Embryonic facial prominence (tissue), 1 donor: ENCODE measurements around the gene LDB2.
"Not testable (repeated sequence)": the region's sequence is repeated elsewhere in the genome, so short reads cannot be mapped to it uniquely, and the experiment has no call there.

Source experiments
- DNase-seq: peaks from one replicate; pipeline ENCODE4 v3.0.0-alpha.2; 2016; ENCODE audit errors: extremely low spot score

Gene LDB2

DNA sequence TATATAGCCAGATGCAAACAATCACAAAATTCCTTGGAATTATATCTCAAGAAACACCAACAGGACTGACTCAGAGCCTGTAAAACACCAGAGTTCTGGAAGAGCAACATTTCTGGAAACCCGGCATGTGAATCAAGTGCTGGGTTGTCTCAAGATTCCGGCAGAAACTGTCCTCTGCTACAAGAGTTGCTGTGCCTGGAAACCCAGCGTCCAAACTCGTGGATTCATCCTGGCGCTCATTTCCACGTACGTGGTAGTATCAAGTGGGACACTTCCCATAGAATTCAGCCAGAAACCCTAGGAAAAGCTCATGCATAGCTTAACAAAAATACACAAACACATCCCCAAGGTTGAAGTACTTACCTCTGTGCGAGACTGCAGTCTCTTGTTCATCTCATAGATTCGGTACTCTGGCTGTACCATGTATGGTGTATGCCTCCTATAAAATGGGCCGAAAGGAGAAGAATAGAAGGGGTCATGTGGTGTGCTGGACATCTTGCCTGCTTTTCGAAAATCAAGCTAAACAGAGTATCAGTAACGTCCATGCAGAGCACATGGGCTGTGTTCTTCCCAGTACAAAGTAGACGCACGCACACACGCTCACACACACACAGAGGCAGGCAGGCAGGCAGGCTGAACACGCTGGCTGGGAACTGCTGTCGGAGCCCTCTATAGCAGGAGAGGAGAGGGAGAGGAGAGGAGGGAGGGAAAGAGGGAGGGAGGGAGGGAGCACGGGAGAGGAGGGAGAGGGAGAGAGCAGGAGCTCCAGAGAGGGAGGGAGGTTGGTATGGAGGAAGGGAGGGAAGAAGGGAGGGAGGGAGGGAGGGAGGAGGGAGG lies at the start of gene LDB2:
Gene LDB2, minus strand, starts transcription at position 655 of the 837 bp plus-strand sequence.
- DNase-seq = peak; percentile 72

DNA sequence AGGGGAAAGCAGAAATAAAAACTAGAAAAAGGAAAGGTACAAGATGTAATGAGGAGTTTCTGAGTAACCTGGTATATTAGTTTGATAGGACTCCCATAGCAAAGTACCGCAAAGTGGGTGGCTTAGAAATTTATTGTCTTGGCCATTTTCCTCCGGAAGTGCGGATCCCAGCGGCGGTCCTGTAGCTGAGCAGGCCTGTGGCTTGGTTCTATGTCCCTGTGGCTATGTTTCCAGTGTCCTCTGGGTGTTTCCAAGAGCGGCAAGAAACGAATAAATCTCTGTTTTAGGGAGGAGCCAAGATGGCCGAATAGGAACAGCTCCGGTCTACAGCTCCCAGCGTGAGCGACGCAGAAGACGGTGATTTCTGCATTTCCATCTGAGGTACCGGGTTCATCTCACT lies 44.0 kb upstream of the LDB2 start:
- no peak for DNase-seq

DNA sequence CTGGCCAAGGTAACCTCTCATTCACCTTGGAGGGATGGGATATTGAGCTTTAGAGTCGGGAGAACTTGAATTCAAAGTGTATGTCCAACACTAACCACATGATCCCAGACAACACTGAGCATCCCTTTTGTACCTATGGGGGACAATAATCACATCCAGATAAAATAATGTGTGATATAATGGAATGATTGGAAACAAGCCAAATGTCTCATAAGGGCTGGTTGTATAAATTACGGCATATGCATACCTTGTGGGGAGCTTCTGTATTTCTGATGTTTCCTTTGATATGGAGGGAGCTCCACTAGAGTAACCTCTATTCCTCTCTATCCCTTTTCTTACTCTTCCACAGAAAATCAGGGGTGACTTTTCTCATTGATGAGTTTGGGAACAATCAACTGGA lies 40.7 kb upstream of the LDB2 start:
- DNase-seq = no peak

DNA sequence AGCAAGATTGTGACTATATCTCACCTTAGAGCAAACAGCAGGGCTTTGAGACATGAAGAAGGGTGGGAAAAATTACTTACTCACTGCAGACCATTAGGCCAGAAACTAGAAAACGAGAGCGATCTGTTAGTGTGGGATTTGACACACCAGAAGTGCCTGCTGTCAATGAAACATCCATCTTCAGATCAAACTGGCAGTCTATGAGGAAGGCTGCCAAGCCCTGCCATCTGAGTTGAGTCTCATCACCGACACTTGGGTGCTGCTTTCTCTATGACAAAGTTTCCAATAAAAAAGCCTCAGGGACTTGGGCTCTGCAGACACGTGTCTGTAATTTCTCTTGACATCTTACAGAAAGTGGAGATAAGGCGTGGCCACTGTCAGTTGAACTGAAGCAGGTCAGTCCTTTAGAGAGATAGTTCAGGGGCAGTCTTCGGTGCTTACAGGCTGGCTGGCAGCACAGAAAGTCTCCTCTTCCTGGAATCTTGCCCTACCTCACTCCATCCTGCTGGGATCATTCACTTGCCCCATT lies 40.1 kb upstream of the LDB2 start:
- DNase-seq = no peak

DNA sequence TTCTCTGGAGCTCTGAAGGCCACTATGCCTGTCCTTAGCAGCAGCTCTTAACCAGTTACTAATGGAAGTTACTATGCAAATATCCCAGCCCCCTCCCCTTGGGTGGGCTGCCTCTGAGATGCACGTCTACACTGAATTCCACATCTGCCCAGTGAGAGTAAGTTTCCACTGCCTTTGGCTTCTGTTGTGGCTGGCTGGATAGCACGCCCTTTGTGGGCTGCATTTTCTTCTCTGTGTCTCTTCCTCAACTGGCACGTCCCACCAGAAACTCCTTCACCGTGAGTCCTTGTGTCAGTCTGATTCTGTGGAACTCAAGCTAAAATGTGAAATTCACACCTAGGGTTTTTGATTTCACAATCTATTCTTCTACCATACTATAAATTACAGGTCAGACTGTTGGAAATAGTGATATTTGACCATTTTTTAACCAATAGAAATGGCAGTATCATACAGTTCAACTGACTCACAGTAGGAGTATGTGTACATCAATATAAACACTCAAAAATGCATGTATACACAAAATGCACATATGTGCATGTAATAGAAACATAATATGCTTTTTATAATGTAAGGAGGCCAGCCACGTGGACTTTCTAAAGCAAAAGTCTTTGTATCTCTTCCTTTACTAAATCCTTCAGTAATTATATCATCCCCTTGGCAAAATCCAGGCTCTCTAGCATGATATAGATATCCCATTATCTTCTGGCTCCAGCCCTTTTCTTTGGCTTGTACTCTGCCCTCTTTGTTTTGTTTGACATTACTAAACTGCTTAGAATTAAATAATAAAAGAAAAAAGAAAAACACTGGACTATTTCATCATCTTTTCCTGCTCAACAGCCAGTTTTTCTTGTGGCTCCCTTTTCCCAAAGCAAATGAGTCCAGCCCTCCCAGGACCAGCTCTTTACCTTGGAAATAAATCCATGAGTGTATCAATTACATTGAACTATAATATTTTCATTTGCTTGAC lies 33.2 kb upstream of the LDB2 start:
- DNase-seq = no peak

DNA sequence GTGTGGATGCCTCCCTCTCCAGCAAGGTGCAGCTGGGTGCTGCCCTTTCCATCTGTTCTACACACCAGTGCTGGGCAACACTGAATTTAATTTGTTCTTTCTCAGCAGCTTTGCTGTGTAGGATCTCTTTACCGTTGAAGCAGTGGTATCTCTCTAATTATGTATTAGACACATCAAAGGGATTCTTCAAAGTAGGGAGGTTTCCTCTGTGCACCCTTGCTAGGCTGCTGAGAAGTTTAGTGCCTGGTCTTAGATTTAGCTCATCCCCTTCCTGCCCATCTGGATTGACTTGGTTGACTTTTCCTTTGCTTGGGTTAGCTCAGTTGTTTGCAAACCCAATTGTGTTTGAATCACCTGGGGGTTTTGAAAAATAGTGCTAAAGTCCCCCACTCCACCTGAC lies 27.8 kb upstream of the LDB2 start:
- no peak for DNase-seq

DNA sequence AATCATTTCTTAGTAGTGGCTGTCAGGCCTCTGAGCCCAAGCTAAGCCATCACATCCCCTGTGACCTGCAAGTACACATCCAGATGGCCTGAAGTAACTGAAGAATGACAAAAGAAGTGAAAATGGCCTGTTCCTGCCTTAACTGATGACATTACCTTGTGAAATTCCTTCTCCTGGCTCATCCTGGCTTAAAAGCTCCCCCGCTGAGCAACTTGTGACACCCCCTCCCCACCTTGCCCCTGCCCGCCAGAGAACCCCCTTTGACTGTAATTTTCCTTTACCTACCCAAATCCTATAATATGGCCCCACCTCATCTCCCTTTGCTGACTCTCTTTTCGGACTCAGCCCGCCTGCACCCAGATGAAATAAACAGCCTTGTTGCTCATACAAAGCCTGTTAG lies 20.3 kb upstream of the LDB2 start:
- not testable (repeated sequence) for DNase-seq

DNA sequence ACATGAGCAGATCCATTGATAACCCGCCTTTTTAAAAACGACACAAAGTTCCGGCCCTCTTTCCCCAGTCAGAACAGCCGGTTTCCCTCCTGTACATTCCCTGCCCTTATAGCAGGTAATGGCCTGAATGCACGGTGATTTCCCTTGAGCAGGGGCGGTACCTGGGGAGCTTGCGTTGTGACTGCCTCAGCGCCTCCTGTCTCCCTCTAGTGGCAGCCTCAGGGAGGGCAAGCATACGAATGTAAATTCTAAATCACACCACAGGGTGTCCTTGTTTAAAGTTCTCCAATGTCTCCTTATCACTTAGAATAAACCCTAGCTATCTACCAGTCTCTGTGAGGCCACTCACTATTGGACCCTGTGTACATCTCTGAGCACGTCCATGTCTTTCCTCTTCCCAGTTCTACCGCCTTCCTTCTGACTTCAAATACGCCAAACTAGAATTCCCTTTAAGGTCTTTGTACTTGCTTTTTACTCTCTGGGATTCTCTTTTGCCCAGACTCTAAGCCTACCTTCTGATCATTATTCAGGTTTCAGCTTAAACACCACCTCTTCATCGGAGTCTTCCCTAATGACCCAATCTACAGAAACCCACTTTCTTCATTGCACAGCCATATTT lies 18.4 kb upstream of the LDB2 start:
- no peak for DNase-seq

DNA sequence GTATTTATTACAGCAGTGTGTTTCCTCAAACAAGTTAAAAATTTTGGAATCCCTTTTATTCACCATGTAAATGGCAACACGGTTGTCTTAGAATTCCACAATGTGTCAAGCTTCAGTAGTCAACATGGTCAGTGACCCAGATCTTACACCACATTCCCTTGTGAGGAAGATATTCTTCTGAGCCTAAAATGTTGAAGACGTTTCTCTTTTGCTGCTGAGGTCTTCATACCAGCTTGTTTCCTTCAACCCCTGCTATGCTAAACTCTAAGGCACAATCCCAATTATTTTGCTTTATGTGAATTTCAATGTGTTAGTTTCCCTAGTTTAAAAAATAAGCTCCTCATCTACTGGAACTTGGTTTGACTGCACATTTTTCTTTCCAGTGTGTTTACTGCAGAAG lies 17.6 kb upstream of the LDB2 start:
- no peak for DNase-seq

DNA sequence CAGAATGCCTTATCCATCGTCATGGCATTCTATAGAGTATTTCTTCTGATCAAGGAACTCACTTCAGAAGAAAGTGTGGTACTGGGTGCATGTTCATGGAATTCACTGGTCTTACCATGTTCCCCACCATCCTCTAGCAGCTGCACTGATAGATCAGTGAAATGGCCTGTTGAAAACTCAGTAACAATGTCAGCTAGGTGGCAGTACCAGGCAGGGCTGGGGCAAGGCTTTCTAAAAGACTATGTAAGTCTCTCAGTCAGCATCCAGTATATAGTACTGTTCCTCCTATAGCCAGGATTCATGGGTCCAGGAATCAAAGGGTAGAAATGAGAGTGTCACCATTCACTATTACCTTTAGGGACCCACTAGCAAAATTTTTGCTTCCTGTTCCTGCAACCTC lies 15.8 kb upstream of the LDB2 start:
- DNase-seq = no peak

DNA sequence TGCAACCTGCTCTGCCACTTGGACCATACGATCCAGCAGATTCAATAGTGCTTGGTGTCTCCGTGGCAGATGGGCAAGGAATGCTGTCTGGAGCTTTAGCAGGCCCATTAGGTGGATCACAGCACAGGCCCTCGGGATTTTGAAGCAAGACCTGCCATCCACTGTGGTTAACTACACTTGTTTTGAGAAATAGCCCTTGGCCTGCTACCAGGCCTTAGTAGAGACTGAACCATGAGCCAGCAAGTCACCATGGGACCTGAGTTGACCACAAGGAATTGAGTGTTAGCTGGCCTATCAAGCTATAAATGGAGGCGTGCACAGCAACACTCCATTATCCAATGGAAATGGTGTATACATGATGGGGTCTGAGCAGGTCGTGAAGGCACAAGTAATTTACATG lies 14.5 kb upstream of the LDB2 start:
- DNase-seq = no peak

DNA sequence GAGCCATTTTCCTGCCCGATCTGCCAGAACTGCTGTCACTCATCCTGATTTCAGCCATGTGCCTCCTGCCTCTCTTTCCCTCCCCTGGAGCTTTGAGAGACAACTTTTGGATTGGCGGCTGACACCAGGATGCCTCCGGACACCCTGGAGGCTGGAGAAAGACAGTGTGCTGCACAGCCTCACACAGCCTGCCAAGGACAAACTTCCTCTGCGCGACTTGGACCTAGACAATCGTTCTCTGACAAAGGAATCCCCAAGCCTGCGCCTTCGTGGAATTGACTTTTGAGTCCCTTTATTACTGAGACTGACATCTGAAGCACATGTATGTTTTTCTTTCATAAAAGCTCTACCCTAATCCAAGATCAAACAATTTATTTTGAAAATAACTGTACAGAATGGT lies 10.8 kb upstream of the LDB2 start:
- no peak for DNase-seq

DNA sequence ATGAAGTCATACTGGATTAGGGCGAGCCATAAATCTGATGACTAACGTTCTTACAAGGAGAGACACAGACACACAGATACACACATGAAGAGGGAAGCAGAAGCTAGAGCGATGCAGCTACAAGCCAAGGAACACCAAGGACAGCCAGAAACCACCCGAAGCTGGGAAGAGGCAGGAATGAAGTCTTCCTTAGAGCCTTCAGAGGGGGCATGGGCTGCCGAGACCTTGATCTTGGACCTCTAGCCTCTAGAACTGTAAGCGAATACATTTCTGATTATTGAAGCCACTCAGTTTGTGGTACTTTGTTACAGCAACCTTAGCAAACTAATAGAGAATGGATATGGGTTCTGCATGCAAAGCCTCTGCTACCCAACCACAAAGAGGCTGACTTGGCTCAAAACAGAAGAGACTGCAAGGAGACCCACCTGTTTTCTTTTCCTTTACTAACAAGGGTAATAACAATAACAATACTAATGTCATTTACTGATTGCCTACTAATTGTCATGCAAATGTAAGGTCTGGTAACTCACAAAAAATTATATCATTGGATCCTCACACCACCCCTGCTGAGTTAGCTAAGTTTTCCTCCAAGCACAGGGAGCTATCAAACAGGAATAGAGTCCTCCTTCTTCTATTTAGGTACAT lies 10.1 kb upstream of the LDB2 start:
- DNase-seq = no peak

DNA sequence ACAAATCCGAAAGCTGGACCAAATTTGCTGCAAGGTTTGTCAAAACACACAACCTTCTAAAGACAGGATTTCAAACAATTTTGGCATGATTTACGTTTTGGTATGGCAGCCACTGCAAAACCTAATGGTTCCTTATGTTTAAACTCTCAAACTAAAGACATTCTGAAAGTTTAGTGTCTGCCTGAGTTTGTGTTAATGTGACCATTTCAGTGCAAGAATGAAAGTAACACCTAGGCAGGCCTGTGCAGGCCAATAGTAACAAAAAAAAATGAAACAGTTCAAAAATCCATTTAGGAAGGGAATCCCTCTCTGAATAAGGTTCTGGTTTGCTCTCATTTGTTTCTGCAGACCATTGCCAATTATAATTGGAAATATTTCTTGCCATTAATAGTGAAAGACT lies 1.9 kb upstream of the LDB2 start:
- DNase-seq = no peak

DNA sequence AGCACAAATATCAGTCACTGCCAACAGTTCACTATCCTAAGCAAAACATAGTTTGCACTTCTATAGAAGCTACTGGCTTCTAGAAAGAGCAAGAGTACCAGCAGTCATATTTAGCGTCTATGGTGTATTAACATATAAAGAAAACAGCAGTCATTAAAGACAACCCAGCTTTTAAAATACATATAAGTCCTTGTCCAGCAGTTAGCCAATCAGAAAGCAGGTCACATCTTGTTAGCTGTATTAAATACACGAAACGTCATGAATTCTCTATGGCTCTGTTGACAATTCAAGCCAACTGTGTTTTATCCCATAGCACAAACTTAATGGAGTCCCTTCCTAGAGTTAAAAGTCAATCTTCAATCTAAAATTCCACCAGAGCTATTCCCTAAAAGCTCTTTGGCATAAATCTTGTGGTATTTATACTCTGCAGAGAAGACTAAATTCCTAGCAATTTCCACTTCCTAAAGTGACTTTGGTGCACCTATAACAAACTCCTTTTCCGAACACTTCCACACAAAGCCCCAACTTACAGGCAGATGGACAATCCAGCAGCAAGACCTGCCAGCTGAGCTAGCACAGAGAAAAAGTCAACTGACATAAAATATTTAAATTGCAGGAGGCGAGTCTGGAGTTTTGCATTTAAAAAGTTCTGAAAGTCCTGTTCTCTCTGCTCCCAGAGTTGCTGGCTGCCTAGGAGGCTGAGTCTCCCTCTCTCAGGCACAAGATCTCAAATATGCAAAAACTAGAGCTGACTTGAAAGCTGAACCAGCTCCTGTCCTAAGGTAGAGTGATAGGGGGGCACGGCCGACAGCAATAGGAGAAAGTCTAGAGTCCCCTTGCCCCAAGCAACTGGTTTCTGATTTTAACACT lies 1.3 kb downstream of the LDB2 start:
- DNase-seq = no peak

DNA sequence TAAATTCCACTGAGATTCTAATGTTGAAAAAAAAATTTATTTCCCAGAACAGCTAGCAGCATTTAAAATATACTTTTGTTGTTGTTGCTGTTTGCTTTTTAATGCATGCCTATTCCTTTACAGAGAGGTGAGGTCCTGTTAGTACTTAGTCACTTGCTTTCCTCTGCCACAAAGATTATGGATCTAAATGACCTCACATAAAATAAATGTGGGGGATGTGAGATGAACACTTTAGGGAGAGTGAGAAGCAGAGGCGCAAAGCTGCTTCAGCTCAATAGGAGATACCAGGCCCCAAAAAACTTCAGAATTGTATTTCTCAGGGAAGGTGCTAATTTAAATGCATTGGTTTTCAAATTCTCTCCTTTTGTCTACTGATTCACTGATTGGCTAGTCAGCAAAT lies 4.0 kb downstream of the LDB2 start:
- DNase-seq = no peak

DNA sequence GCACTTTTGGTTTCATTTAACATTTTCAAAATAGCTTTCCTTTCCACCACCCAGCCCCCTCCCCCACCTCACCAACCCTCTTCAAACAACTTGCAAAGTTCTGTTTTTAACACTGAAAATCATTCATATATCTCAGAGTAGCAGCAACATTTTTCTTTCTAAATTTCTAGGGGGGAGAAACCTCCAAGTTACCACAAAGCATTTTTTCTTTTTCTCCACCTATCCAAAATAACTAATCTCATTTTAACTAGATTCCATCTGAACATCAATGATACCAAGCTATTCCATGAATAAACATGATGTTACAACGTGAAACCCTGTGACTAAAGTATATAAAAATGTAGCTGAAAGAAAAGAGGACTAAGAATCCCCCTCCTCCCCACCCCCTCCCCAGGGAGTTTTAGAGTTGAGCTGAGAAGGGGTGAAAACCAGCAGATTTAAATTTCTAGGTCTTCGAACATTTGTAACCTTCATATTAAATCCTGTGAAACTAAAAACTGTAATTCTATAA lies 5.2 kb downstream of the LDB2 start:
- no peak for DNase-seq

DNA sequence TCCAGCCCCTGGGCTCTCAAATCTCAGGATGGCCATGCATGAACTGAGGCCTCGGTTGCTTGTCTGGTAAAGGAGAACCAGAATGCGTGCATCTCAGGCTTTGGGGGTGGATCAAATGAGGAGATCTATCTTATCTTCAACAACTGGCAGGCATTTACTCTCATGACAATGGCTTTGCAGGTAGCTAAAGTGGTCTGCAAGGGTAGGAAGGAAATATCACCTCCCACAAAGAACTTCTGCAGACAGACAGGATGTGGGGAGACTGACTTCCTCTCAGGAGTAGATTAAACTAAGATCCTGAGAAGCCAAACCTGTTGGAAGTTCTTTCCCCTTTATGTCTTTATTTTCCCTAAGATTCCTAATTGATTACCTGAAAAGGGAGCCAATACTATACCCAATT lies 7.8 kb downstream of the LDB2 start:
- no peak for DNase-seq

DNA sequence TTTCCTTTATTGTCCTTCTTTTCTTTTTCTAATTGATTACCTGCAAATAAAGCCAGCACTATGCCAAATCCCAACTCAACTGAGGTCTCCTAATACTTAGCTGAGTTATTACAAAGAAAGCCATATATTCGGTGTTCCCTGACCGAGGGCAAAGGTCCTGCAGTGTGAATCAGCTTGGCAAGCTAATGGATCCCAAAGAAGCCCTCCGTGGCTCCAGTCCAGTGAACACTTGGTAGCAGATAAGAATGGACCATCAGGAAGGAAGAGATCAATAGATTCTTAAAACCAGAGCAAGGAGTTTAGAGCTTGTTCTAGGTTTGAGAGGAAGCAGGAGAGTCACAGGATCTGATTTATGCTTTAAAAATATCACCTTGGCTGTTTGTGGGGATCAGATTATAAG lies 8.5 kb downstream of the LDB2 start:
- DNase-seq = no peak

DNA sequence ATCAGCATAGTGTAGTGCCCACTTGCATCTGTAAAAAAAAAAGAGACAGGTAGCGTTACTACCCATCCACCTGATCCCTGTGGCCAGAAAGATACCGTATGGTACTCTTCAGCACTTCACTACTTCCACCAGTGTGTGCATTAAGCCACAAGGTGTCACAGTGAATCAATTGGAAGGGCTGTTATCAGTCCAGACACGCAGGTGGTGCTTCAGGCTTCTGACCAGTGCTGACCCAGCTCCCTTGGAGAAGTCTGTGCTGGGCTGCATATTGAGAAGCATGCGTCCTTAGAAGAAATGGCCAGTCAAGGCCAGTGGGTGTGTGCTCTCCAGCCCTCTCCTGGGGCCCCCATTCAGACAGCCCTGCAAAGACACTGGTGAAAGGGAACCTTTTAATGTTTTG lies 10.6 kb downstream of the LDB2 start:
- DNase-seq = no peak
